Esophagus squamous epithelium (tissue), 4 donors: Measurements from ENCODE around the gene ADGRG7.

ENCODE experiments used
- CTCF ChIP-seq, 6 experiments: fragments of 450-650 bp in 4 of 6; fragments of 200-600 bp in 2 of 6; sonication (generic) in 2 of 6; IDR thresholded peaks; one replicate each; pipeline ENCODE4 v1.5.1; 2016 to 2019; ENCODE audit warnings: antibody characterized with exemption in 6 of 6, mild to moderate bottlenecking in 4 of 6, moderate library complexity in 4 of 6
- POLR2A ChIP-seq, 4 donors: fragments of 450-650 bp; IDR thresholded peaks; one replicate each; pipeline ENCODE4 v1.6.1; 2017; ENCODE audit warnings: antibody characterized with exemption in 4 of 4, mild to moderate bottlenecking in 4 of 4, moderate library complexity in 3 of 4

DNA sequence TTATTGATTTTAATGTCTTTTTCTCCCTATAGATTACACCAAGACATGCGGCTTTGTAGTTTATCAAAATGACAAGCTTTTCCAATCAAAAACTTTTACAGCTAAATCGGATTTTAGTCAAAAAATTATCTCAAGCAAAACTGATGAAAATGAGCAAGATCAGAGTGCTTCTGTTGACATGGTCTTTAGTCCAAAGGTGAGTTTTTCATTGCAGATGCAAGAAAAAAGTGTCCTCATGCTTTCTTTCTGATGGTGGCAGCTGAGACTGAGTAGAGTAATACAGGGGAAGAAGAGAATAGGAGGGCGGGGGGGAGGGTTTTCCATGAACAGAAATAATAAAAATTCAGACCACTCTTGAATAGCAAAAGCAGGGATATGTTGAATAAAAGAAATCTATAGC is 36.5 kb downstream of the ADGRG7 start:
- no peak for TF ChIP-seq CTCF (IDR thresholded peaks at IDR 0.05)
- TF ChIP-seq POLR2A (IDR thresholded peaks at IDR 0.05), result no peak
